K562 (cell line): Measurements from ENCODE around the gene GANAB. TPM values are rescaled to one million over a fixed set of nuclear protein-coding genes. Genes with fewer than 3 reads are reported as not detected.

ENCODE experiments used
- BCOR ChIP-seq: fragments of 450-650 bp; IDR thresholded peaks from 2 replicates; pipeline ENCODE4 v1.6.1; 2016
- CC2D1A ChIP-seq: fragments of 450-650 bp; IDR thresholded peaks from 2 replicates; pipeline ENCODE4 v1.6.1; 2017; ENCODE audit warnings: mild to moderate bottlenecking
- CHAMP1 ChIP-seq: fragments of 450-650 bp; IDR thresholded peaks from 2 replicates; pipeline ENCODE4 v1.6.1; 2016; ENCODE audit warnings: mild to moderate bottlenecking
- E2F1 ChIP-seq: sonication (generic); formaldehyde crosslinking; IDR thresholded peaks from 2 replicates; pipeline ENCODE4 v1.8.1; 2023; ENCODE audit warnings: mild to moderate bottlenecking, missing genetic modification reagents, moderate library complexity
- EP300 ChIP-seq: IDR thresholded peaks from 2 replicates; pipeline ENCODE4 v1.6.1; 2012; ENCODE audit warnings: low read length, improper control_type of control experiment
- FOXJ2 ChIP-seq: fragments of 200-800 bp; sonication (Bioruptor generic); IDR thresholded peaks from 2 replicates; pipeline ENCODE4 v1.6.1; 2016; ENCODE audit warnings: missing genetic modification characterization, missing compliant biosample characterization
- KAT8 ChIP-seq: fragments of 450-650 bp; IDR thresholded peaks from 2 replicates; pipeline ENCODE4 v1.6.1; 2016; ENCODE audit warnings: low read depth, mild to moderate bottlenecking
- MLLT1 ChIP-seq, 2 experiments: fragments of 450-650 bp; IDR thresholded peaks; 2 replicates each; pipeline ENCODE4 v1.6.1; 2016
- NEUROD1 ChIP-seq: fragments of 150-350 bp; IDR thresholded peaks from 2 replicates; pipeline ENCODE4 v1.6.1; 2014; ENCODE audit warnings: borderline replicate concordance, low read length, low read depth; ENCODE audit not compliant: partially characterized antibody
- NFYB ChIP-seq: IDR thresholded peaks from 2 replicates; pipeline ENCODE4 v1.6.1; 2011; ENCODE audit warnings: mild to moderate bottlenecking, moderate library complexity; ENCODE audit not compliant: insufficient read length; ENCODE audit errors: extremely low read depth
- NR2C2 ChIP-seq, 2 experiments: fragments of 200-800 bp in 1 of 2; sonication (Bioruptor generic) in 1 of 2; sonication (generic) in 1 of 2; formaldehyde crosslinking in 1 of 2; IDR thresholded peaks; 2 replicates each; pipeline versions ENCODE4 v1.6.1 to v1.8.0; 2016 to 2022; ENCODE audit warnings: mild to moderate bottlenecking in 1 of 2, missing compliant biosample characterization in 1 of 2, missing genetic modification characterization in 1 of 2, missing genetic modification reagents in 1 of 2
- POLR2B ChIP-seq: fragments of 450-650 bp; IDR thresholded peaks from 2 replicates; pipeline ENCODE4 v1.6.1; 2018; ENCODE audit warnings: low read depth; ENCODE audit not compliant: partially characterized antibody
- PRMT5 ChIP-seq: sonication (generic); formaldehyde crosslinking; IDR thresholded peaks from 2 replicates; pipeline ENCODE4 v1.5.0; 2020; ENCODE audit warnings: missing genetic modification reagents
- RBFOX2 ChIP-seq: fragments of 200-400 bp; formaldehyde crosslinking; IDR thresholded peaks from 2 replicates; pipeline ENCODE4 v1.6.1; 2017; ENCODE audit warnings: low read depth, mild to moderate bottlenecking, low read length, moderate library complexity
- RBM34 ChIP-seq: fragments of 200-400 bp; formaldehyde crosslinking; IDR thresholded peaks from 2 replicates; pipeline ENCODE4 v1.6.1; 2018; ENCODE audit warnings: low read length, borderline replicate concordance; ENCODE audit not compliant: insufficient read depth
- SLC30A9 ChIP-seq: fragments of 250-450 bp; sonication (Bioruptor Pico); IDR thresholded peaks from 2 replicates; pipeline ENCODE4 v1.8.0; 2022; ENCODE audit warnings: mild to moderate bottlenecking, moderate library complexity
- SP2 ChIP-seq: IDR thresholded peaks from 2 replicates; pipeline ENCODE4 v1.6.1; 2011; ENCODE audit warnings: mild to moderate bottlenecking, low read depth, low read length, moderate library complexity; ENCODE audit not compliant: poor library complexity, severe bottlenecking; ENCODE audit errors: extremely low read depth
- TEAD4 ChIP-seq, 2 experiments: sonication (generic) in 1 of 2; formaldehyde crosslinking in 1 of 2; IDR thresholded peaks; 2 replicates each; pipeline versions ENCODE4 v1.6.1 to v1.8.0; 2012 to 2022; ENCODE audit warnings: borderline replicate concordance in 1 of 2, inconsistent platforms in 1 of 2, low read length in 1 of 2, mild to moderate bottlenecking in 1 of 2, missing genetic modification reagents in 1 of 2
- THAP7 ChIP-seq: fragments of 250-450 bp; sonication (Bioruptor Pico); IDR thresholded peaks from 2 replicates; pipeline ENCODE4 v1.5.0; 2021
- ZBTB7A ChIP-seq: IDR thresholded peaks from 2 replicates; pipeline ENCODE4 v1.6.1; 2011; ENCODE audit warnings: low read depth, mild to moderate bottlenecking, low read length, moderate library complexity, borderline replicate concordance; ENCODE audit not compliant: control insufficient read depth
- ZNF785 ChIP-seq: fragments of 250-450 bp; sonication (Bioruptor Pico); IDR thresholded peaks from 2 replicates; pipeline ENCODE4 v1.4.0; 2020; ENCODE audit warnings: mild to moderate bottlenecking
- polyA plus RNA-seq, 8 experiments: library from polyadenylated mRNA; depleted of rRNA in 4 of 8; stranded (reverse) in 5 of 8; unstranded in 3 of 8; fragments of >200 nt; fragmentation: Nextera tagmentation in 2 of 8; fragmentation: Illumina TruSeq in 1 of 8; extraction: Ambion mirVana in 2 of 8; extraction: Trizol in 1 of 8; gene quantifications; 2 replicates each; pipeline versions ENCODE4 v1.2.1 to v1.2.3, GENCODE V29; 2011 to 2014; ENCODE audit warnings: inconsistent platforms in 1 of 8, missing spikeins in 1 of 8
- total RNA-seq, 7 experiments: library from RNA; depleted of rRNA in 6 of 7; stranded (reverse); fragments of >200 nt in 6 of 7; fragmentation: Illumina TruSeq in 2 of 7; extraction: Trizol in 2 of 7; gene quantifications; 2 replicates each; pipeline versions ENCODE4 v1.2.1 to v1.2.3, GENCODE V29; 2011 to 2021; ENCODE audit warnings: low replicate concordance in 1 of 7

GANAB gene
- total and polyA plus RNA-seq, 9 of the 15 experiments (the other 6 are each of a cell fraction or from before 2014, with no cell fraction given) = 6.5 to 284 (median 161) TPM

GRCh38 chr11:62591448-62592145 is 54.8 kb downstream of the GANAB start, which contains the start of gene TUT1 (continued):
- TF ChIP-seq E2F1 (CRISPR knock-in tag) = peak; percentile 86
- TF ChIP-seq SLC30A9 (CRISPR knock-in tag) = no peak
- TF ChIP-seq KAT8 = no peak
- no peak for TF ChIP-seq ZNF785 (CRISPR knock-in tag)
- peak; percentile 93 for TF ChIP-seq POLR2B
- no peak for TF ChIP-seq PRMT5 (CRISPR knock-in tag)
- TF ChIP-seq NEUROD1 = peak; percentile 96
- peak; percentile 68; the same call in 1 of the 2 replicates for TF ChIP-seq FOXJ2
- peak in 1 of 2 experiments; percentile 8; a peak in 1 of 4 replicates for TF ChIP-seq MLLT1 (IDR thresholded peaks at IDR 0.05)
- TF ChIP-seq ZBTB7A = peak; percentile 26; the same call in 1 of the 2 replicates
- peak; percentile 24 for TF ChIP-seq BCOR
- peak; percentile 70; the same call in 1 of the 2 replicates for TF ChIP-seq NR2C2 (CRISPR knock-in tag; IDR thresholded peaks at IDR 0.05)
- peak; percentile 82 for TF ChIP-seq NR2C2 (tag; IDR thresholded peaks at IDR 0.05)
- TF ChIP-seq EP300 = peak; percentile 79
- TF ChIP-seq THAP7 (CRISPR knock-in tag) = 0 out of 2 replicates have a peak, but pooled peaks have one; percentile 19
- peak; percentile 94 for TF ChIP-seq RBFOX2
- peak; percentile 34; the same call in 1 of the 2 replicates for TF ChIP-seq CC2D1A
- peak; percentile 70 for TF ChIP-seq TEAD4 (IDR thresholded peaks at IDR 0.05; ENCODE audit: low read length)
- no peak for TF ChIP-seq TEAD4 (CRISPR knock-in tag; IDR thresholded peaks at IDR 0.05; ENCODE audit: borderline replicate concordance)
- peak; percentile 87; the same call in 1 of the 2 replicates for TF ChIP-seq CHAMP1
- TF ChIP-seq RBM34 = no peak
- peak; percentile 73 for TF ChIP-seq NFYB
- TF ChIP-seq SP2 = no peak
